Measurements from ENCODE around the gene C1QTNF6.

Gene C1QTNF6

DNA sequence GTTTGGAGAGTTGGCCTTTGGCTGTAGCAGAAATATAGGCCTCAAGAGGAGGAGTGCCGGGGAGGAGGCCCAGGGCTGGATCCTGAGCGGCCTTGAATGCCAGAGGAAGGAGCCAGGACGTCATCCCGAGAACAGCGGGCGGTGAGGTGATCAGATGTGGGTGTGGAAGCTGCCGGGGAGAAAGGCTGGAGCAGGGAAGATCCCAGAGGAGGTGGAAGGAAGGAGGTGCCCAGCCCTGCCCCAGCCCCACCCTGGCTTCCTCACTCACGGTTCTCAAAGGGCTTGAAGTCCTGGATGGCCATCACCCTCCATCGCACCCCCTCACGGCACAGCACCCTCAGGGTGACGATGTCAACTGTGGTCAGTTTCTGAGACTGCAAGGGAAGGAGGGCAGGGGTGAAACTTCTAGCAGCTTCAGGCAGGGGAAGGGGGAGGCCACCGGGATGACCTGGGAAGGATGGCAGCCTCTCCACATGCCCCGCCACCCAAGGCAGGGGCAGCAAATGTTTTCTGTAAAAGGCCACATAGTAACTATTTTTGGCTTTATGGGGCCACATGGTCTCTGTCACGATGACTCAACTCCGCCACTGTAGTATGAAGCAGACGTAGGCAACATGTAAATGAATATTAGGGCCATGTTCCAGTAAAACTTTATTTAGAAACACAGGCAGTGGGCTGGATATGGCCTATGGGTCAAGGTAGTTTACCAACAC lies 49.0 kb downstream of the C1QTNF6 start:
- no peak for DNase-seq

DNA sequence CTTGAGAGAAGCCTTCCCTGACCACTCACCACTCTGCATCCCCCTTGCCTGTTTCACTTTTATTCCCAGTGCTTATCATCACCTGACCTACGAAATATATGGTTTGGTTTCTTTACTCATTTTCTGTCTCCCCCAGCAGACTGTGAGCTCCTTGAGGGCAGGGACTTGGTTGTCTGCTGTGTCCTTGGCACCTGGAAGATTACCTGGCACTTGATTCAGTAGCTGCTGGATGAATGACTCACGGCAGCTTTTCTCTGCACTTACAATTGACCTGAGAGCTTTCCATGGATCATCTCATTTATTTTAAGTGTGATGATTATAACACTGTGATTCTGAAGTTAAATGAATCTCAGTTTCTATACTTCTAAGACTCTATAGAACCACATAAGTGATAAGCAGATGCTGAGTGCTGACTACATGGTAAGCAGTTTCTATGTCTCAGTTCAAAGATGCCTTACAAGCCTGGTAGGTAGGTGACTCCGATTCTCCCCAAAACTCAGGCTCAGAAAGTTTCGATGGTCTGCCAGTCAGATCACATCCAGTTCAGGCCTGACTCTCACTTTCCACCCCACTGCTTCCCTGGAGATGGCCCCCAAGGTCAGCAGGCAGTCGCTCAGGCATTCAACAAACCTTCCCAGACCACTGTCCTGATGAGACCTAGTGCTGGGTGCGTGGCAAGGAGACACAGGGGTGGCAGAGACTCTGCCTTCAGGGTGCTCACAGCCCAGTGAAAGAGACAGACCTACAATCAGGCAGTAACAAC lies 50.0 kb downstream of the C1QTNF6 start:
- no peak for DNase-seq

DNA sequence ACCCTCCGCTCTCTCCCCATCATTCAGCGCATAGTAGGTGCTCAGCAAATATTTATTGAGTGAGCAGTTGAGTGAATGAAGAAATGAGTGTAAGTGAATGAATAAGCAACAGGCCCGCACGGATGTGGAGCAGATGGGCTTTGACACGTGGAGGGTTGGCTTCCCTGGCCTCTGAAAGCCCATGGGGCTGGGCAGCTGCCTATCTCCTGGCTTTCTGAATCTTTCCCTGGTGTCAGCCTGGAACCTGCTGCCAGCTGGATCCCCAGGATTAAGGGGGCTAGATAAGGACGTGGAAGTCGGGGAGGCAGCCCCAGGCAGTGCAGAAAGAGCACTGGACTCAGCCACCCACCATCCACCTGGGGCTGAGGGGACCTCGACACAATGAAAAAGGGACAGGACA lies 50.9 kb downstream of the C1QTNF6 start:
- DNase-seq = no peak

DNA sequence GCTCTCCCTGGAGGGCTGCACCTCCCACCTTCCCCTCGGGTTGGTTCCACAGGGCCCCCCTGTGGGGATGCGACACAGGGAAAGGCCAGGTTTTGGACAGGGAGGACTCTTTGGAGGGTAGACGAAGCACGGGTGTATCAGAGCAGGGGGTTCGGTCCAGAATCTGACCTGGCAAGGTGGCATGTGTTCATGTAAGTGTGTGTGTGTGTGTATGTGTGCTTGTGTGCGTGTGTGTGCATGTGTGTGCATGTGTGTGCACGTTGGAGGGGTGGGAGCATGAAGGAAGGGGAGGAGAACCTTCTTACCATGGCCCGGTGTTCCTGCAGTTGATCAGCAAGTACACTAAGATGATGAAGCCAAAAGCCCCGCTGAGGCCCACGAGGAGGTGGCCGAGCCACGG lies 53.0 kb downstream of the C1QTNF6 start:
- DNase-seq = no peak

DNA sequence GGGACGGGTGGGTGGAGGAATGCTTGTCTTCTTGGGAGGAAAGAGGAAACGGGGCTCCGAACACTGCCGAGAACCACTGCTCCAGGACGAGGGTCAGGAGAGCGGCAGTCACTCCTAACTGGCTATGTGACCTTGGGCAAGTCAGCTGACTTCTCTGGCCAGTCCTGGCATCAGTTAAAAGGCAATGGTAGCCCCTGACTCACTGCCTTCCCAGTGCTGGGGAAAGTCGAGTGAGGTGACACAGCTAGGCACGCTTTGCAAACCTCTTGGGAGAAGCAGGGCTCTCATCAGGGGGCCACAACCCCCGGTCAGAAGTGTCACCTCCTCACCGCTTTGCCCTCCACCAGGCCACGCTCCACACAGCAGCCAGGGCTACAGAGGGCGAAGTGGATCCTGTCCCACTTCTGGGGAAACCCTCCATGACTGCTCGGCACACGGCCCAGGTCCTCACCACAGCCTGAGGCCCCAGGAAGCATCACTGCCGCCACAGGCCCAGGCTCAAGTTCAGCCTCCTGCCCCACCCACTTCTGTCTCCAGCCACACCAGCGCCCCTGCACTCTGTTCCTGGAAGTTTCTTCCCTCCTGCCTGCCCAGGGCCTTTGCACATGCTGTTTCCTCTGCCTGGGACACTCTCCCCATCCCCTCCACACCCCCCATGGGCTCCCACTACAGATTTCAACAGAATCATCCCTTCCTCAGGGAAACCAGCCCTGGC lies 54.6 kb downstream of the C1QTNF6 start:
- DNase-seq = no peak

DNA sequence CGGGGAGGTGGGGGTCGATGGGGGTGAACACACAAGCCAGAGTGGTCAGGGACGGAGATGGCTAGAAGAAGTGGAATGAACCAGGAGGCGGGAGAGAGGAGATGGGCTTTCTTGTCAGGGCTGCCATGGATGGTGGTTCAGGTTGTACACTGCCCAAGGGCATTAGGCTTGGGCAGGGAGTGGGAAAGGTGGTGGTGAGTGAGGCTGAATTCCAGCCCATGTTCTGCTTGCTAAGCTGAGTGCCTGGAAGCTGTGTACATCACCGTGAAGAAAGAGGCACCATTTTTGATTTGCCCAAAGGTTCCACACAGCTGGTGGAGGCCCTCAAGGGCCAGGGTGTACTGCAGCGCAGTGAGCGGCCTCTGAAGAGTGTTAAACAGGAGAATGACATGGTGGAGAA lies 55.3 kb downstream of the C1QTNF6 start:
- DNase-seq = no peak

All from right hindlimb (tissue), 1 donor.